PC-3 (cell line): ENCODE data around the gene PML. TPM values are rescaled to one million over a fixed set of nuclear protein-coding genes. Genes with fewer than 3 reads are reported as not detected.

ENCODE experiments used
- ATAC-seq: fragments of 200-7000 bp; cut with Tn5 transposase; 2 replicates; pipeline ENCODE4 v1.9.1; 2020; ENCODE audit warnings: mild to moderate bottlenecking, moderate library complexity
- BruUV-seq: library from RNA; stranded (reverse); fragments of 400-500 nt; replicated peaks from 2 replicates; lab custom pipeline; 2021; lab: Mats Ljungman, UMichigan
- CTCF ChIA-PET: fragments of 300-600 bp; sonication (Branson Sonifier 250); formaldehyde crosslinking; loops from one replicate; lab custom pipeline; 2022; ENCODE audit warnings: antibody characterized with exemption; lab: Charles Lee
- POLR2A ChIA-PET: fragments of 300-600 bp; sonication (Branson Sonifier 250); formaldehyde crosslinking; loops from one replicate; lab custom pipeline; 2022; ENCODE audit warnings: antibody characterized with exemption; ENCODE audit not compliant: unreplicated experiment; lab: Charles Lee
- DNase-seq: peaks from one replicate; pipeline ENCODE4 v3.0.0-alpha.2; 2015
- H2AFZ ChIP-seq: fragments of 300-600 bp; sonication (generic); 2 replicates; pipeline ENCODE4 v1.6.0; 2016; ENCODE audit warnings: antibody characterized with exemption, low read length
- H3F3A ChIP-seq: fragments of 300-600 bp; sonication (generic); one replicate; pipeline ENCODE4 v1.6.0; 2017; ENCODE audit warnings: antibody characterized with exemption, low read length, control low read depth, mild to moderate bottlenecking; ENCODE audit not compliant: unreplicated experiment
- H3K27ac ChIP-seq: fragments of 300-600 bp; sonication (generic); 2 replicates; pipeline ENCODE4 v1.5.1; 2016; ENCODE audit warnings: mild to moderate bottlenecking, low read length
- H3K27me3 ChIP-seq: fragments of 300-600 bp; sonication (generic); 2 replicates; pipeline ENCODE4 v1.6.1; 2016; ENCODE audit warnings: low read length, mixed read lengths
- H3K36me3 ChIP-seq: fragments of 300-600 bp; sonication (generic); 2 replicates; pipeline ENCODE4 v1.6.1; 2016; ENCODE audit warnings: low read depth, mixed run types, low read length, mixed read lengths
- H3K4me1 ChIP-seq: fragments of 300-600 bp; sonication (generic); 2 replicates; pipeline ENCODE4 v1.5.1; 2016; ENCODE audit warnings: low read length; ENCODE audit not compliant: insufficient read depth
- H3K4me2 ChIP-seq: fragments of 300-600 bp; sonication (generic); 2 replicates; pipeline ENCODE4 v1.6.0; 2016; ENCODE audit warnings: low read length
- H3K4me3 ChIP-seq: fragments of 300-600 bp; sonication (generic); 2 replicates; pipeline ENCODE4 v1.5.1; 2016; ENCODE audit warnings: mild to moderate bottlenecking, low read length, mixed read lengths
- H3K79me2 ChIP-seq: fragments of 300-600 bp; sonication (generic); 2 replicates; pipeline ENCODE4 v1.6.1; 2017; ENCODE audit warnings: low read length, mixed read lengths
- H3K9ac ChIP-seq: fragments of 300-600 bp; sonication (generic); 2 replicates; pipeline ENCODE4 v1.6.0; 2016; ENCODE audit warnings: mild to moderate bottlenecking, low read length
- H3K9me2 ChIP-seq: fragments of 300-600 bp; sonication (generic); replicated peaks from 2 replicates; pipeline ENCODE4 v1.6.1; 2016; ENCODE audit warnings: mixed run types, low read length, mixed read lengths
- H3K9me3 ChIP-seq: fragments of 300-600 bp; sonication (generic); 2 replicates; pipeline ENCODE4 v1.6.1; 2016; ENCODE audit warnings: low read length, mixed read lengths
- H4K20me1 ChIP-seq: fragments of 300-600 bp; sonication (generic); 2 replicates; pipeline ENCODE4 v1.6.1; 2016; ENCODE audit warnings: low read length, mixed read lengths
- EZH2 ChIP-seq: fragments of 300-600 bp; sonication (generic); IDR thresholded peaks from one replicate; pipeline ENCODE4 v1.6.1; 2017; ENCODE audit warnings: antibody characterized with exemption, mild to moderate bottlenecking, low read length; ENCODE audit not compliant: unreplicated experiment
- EZH2phosphoT487 ChIP-seq: fragments of 300-600 bp; sonication (generic); IDR thresholded peaks from 2 replicates; pipeline ENCODE4 v1.6.1; 2018; ENCODE audit warnings: mild to moderate bottlenecking, antibody characterized with exemption, low read length, borderline replicate concordance
- intact Hi-C: fragments of 100-400 bp; cut with micrococcal nuclease; formaldehyde crosslinking; loops from 2 replicates; pipeline ENCODE4 v1.9.0; 2023
- total RNA-seq: library from RNA; depleted of rRNA; stranded (reverse); fragments of >200 nt; gene quantifications from 2 replicates; pipeline ENCODE4 v1.2.3, GENCODE V29; 2014
- TF ChIP-seq, protein P1 (sequence below): fragments of 300-600 bp; sonication (generic); conservative IDR thresholded peaks from 2 replicates; pipeline ENCODE4 v1.5.1; 2017; ENCODE audit warnings: antibody characterized with exemption, low read depth, mild to moderate bottlenecking, low read length

PML gene
- total RNA-seq, 1 experiment from 2014 or later: 18.7 TPM

DNA sequence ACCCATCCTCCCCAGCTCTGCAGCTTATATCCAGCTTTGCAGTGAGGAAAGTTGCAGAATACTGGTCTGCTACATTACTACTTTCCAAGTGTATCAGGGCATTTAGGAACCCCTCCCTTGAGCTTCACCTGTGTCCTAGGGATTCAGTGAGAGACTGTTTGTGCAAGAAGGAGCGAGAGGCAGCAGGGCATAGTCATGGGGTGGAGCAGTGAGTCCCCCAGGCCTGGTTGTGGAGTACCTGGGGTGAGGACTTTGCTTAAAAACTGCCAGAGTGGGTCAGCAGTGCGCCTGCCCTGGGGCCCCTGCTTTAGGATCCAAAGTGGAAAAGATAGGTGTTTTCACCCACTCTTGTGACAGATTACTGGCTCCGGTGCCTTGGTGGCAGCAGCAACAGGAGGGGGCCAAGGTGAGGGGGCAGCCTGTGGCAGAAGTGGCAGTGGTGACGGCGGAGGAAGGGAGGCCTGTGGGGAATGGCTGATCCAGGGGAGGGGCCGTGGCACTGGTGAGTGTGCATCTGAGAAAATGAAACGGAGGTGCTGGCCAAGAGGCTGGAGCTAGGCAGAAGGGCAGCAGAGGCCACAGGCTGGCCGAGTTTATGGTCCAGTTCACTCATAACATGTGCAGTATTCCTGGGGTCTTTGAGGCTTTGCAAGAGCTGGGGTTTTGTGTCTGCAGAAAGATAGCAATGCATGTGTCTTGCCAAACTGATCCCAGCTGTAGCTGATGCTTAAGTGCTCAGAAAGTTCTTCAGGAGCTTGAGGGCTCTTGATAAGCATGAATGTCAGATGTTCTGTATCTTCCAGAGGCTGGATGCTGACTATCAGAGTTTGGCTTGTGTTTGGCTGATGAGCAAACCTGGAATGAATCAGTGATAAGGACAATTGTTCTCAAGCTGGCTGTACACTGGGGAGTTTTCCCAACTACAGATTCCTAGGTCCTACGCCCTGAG lies 44.5 kb downstream of the PML start:
- CTCF ChIA-PET: interaction anchor here (0.6 to 1.4 kb wide), 3 partner anchors 56 to 281 kb away, joined by 3 to 9 read pairs (median 7); no protein-coding TSS in a partner anchor

DNA sequence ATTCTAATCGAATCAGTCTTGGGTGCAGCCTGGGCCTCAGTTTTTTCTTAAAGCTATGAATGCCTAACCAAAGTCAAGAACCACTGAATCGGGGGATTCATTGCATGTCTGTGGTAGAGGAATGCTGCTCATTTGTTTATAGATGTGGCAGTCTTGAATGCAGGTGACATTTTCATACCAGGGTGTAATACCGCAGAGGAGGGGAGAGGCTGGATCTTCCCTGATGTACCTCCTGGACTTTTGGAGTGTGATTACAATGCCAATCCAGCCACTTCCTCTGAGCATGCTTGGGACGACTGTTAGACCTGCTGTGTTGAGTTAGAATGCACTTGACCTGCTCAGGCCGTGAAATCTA lies 45.1 kb downstream of the PML start:
- CTCF ChIA-PET: interaction anchor here (0.6 kb wide), 1 partner anchor 280 kb away, joined by 3 read pairs; no protein-coding TSS in a partner anchor
- Histone ChIP-seq H3K27ac (no peak overlapping the region), H2AFZ (no peak overlapping the region), H3K9me3 (no peaks in the 10 kb centered on the region), H3K4me1 (peaks cover 8% of the 10 kb centered on the region; the same call in 1 of the 2 replicates), H3K9me2 (no peaks in the 10 kb centered on the region), H3K36me3 (no peaks in the 10 kb centered on the region), H3K4me2 (no peak overlapping the region), H3F3A (no peaks in the 10 kb centered on the region), H3K4me3 (no peak overlapping the region), H3K27me3 (no peaks in the 10 kb centered on the region), H3K79me2 (no peaks in the 10 kb centered on the region), H3K9ac (no peak overlapping the region), H4K20me1 (no peaks in the 10 kb centered on the region)
- no peak for DNase-seq
- no TSS peak for BruUV-seq
- no peak for TF ChIP-seq EZH2phosphoT487
- TF ChIP-seq EZH2: no peak
- TF ChIP-seq, protein P1, sequence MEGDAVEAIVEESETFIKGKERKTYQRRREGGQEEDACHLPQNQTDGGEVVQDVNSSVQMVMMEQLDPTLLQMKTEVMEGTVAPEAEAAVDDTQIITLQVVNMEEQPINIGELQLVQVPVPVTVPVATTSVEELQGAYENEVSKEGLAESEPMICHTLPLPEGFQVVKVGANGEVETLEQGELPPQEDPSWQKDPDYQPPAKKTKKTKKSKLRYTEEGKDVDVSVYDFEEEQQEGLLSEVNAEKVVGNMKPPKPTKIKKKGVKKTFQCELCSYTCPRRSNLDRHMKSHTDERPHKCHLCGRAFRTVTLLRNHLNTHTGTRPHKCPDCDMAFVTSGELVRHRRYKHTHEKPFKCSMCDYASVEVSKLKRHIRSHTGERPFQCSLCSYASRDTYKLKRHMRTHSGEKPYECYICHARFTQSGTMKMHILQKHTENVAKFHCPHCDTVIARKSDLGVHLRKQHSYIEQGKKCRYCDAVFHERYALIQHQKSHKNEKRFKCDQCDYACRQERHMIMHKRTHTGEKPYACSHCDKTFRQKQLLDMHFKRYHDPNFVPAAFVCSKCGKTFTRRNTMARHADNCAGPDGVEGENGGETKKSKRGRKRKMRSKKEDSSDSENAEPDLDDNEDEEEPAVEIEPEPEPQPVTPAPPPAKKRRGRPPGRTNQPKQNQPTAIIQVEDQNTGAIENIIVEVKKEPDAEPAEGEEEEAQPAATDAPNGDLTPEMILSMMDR: no peak
- POLR2A ChIA-PET: no interaction called here
- intact Hi-C loops: no loop called here
- no peak for ATAC-seq

More for the DNA sequence above, 44.5 kb downstream of the PML start:
- no peaks in the 10 kb centered on the region for H3K9me2 ChIP-seq
- peaks cover 8% of the 10 kb centered on the region; the same call in 1 of the 2 replicates for H3K4me1 ChIP-seq
- POLR2A ChIA-PET: interaction anchor here (0.6 kb wide), 1 partner anchor 10 kb away, joined by 3 read pairs; no protein-coding TSS in a partner anchor
- no peak overlapping the region for H3K9ac ChIP-seq
- no peak overlapping the region for H2AFZ ChIP-seq
- DNase-seq (no peak), ATAC-seq (no peak)
- no peaks in the 10 kb centered on the region for H3K27me3 ChIP-seq
- H3K4me2 ChIP-seq: no peak overlapping the region
- BruUV-seq: no TSS peak
- H4K20me1 ChIP-seq: no peaks in the 10 kb centered on the region
- H3K79me2 ChIP-seq: no peaks in the 10 kb centered on the region
- TF ChIP-seq, protein P1: no peak
- TF ChIP-seq EZH2phosphoT487 (no peak), EZH2 (no peak)
- H3F3A ChIP-seq: no peaks in the 10 kb centered on the region
- no peaks in the 10 kb centered on the region for H3K9me3 ChIP-seq
- H3K36me3 ChIP-seq: no peaks in the 10 kb centered on the region
- no peak overlapping the region for H3K4me3 ChIP-seq
- intact Hi-C loops: no loop called here
- no peak overlapping the region for H3K27ac ChIP-seq
